ENCODE results near the gene THSD7A. TPM values are rescaled to one million over a fixed set of nuclear protein-coding genes. Genes with fewer than 3 reads are reported as not detected.
A peak's percentile ranks its signal among the peaks of the same experiment; 100 is the strongest.

The THSD7A gene
- polyA plus RNA-seq, 6 donors from 2014 or later, result not detected

- Mint-ChIP-seq H3K9me3 (no peaks in the 10 kb centered on the region), H3K4me3 (no peak overlapping the region), H3K27me3 (no peaks in the 10 kb centered on the region), H3K27ac (no peak overlapping the region), H3K4me1 (no peaks in the 10 kb centered on the region), H3K36me3 (no peaks in the 10 kb centered on the region)
- ATAC-seq (ENCODE audit: low read depth in 2 of 2), result no peak
- no peak for DNase-seq
Observed at GRCh38 chr7:11701829-11702560, 130.0 kb downstream of the THSD7A start.

DNA sequence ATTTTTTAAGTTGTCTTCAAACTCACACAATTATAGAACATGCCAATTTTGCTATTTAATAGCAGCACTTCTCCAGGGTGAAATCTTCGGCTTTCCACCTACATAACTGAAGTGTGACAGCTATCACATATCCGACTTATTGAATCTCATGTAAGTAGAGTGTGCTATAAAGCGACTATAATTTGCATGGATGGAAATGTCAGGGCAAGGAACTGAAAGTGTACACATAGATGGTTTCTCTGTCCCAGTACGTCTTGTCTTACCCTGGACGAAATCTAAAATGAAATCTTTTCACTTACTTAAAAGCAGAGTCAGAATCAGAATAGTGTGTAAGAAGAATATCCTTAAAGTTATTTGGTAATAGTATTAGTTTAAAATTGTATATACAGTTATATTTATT, 132.3 kb downstream of the THSD7A start:
- no peaks in the 10 kb centered on the region for H3K4me1 Mint-ChIP-seq
- no peak overlapping the region for H3K4me3 Mint-ChIP-seq
- H3K36me3 Mint-ChIP-seq, result no peaks in the 10 kb centered on the region
- H3K27me3 Mint-ChIP-seq, result no peaks in the 10 kb centered on the region
- H3K27ac Mint-ChIP-seq, result no peak overlapping the region
- H3K9me3 Mint-ChIP-seq, result no peaks in the 10 kb centered on the region
- ATAC-seq (ENCODE audit: low read depth in 2 of 2) (peak in 1 of 2 donors; percentile 49), DNase-seq (no peak)

DNA sequence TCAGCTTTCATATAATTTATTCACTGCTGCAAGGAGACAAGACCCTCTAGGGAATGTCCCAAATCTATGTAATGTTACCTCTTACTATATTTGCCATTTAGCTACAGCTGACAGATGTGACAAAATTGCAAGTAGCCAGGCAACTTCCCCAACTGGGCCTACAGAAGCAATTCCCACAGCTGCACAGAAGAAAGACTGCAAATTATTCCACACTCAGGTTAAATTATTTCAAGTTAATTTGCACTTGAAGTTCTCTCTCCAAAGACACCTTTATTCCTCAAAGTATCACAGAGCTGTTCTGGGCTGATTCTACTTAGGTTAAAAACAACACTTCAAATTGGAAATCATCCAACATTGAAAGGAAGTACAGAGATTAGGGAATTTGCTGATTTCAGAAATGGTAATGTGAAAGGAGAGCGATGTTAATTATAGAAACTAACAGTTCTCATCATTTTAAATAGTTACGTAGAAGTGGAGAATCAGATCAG, 133.6 kb downstream of the THSD7A start:
- no peaks in the 10 kb centered on the region for H3K9me3 Mint-ChIP-seq
- no peaks in the 10 kb centered on the region for H3K4me1 Mint-ChIP-seq
- ATAC-seq (ENCODE audit: low read depth in 2 of 2) (no peak), DNase-seq (no peak)
- no peak overlapping the region for H3K4me3 Mint-ChIP-seq
- H3K27ac Mint-ChIP-seq, result no peak overlapping the region
- H3K36me3 Mint-ChIP-seq, result no peaks in the 10 kb centered on the region
- H3K27me3 Mint-ChIP-seq, result no peaks in the 10 kb centered on the region

DNA sequence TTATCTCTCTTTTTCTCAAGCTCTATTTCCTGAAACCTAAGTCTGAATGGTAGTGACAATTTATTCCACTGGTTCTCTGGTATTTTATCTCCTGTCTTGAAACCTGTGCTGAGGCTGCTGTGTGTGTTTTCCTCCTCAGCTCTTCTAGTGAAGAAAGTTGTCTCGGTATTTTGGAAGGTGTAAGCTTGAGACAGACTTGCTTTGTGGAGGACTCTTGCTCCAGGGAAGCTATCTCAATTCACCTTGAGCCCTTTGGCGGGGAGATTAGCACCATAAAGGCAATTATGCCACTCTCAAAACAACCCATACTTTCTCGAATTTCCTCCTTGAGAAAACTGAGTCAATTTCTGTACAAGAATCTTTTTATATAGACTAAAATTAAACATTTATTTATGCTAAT, 141.6 kb downstream of the THSD7A start:
- DNase-seq (no peak), ATAC-seq (ENCODE audit: low read depth in 2 of 2) (no peak)
- H3K27ac Mint-ChIP-seq, result no peak overlapping the region
- no peaks in the 10 kb centered on the region for H3K9me3 Mint-ChIP-seq
- peaks cover 3 to 6% (median 5%) of the 10 kb centered on the region in 3 donors for H3K4me1 Mint-ChIP-seq
- no peaks in the 10 kb centered on the region for H3K27me3 Mint-ChIP-seq
- no peak overlapping the region for H3K4me3 Mint-ChIP-seq
- H3K36me3 Mint-ChIP-seq, result no peaks in the 10 kb centered on the region

DNA sequence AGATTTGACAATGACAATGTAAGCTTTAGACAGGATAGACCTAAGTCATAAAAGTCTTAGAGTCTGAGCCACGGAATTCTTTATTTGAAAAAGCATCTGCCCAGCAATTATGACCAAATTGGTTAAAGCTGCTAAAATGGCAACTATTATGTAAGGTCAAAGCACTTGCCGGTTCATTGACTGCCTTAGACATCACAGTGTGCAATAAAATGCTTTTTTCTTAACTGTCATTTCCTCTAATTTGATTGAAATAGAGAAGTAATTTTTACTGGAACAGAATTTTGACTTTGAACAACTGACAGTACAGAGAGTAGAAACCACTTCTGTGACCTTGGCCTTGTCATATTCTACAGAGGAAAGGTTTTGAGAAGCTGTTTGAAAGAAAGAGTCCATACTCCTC, 142.9 kb downstream of the THSD7A start:
- H3K27me3 Mint-ChIP-seq, result no peaks in the 10 kb centered on the region
- peaks cover 0 to 3% of the 10 kb centered on the region in 2 donors for H3K36me3 Mint-ChIP-seq
- peaks cover 3 to 6% (median 5%) of the 10 kb centered on the region in 3 donors for H3K4me1 Mint-ChIP-seq
- H3K9me3 Mint-ChIP-seq, result peaks cover under 1 to 5% (median 5%) of the 10 kb centered on the region in 7 donors
- H3K27ac Mint-ChIP-seq, result peak overlapping the region in 2 of 6 donors; percentile 35 to 47
- no peak overlapping the region for H3K4me3 Mint-ChIP-seq
- peak; percentile 79 to 86 for ATAC-seq (ENCODE audit: low read depth in 2 of 2)
- peak; percentile 7 for DNase-seq

DNA sequence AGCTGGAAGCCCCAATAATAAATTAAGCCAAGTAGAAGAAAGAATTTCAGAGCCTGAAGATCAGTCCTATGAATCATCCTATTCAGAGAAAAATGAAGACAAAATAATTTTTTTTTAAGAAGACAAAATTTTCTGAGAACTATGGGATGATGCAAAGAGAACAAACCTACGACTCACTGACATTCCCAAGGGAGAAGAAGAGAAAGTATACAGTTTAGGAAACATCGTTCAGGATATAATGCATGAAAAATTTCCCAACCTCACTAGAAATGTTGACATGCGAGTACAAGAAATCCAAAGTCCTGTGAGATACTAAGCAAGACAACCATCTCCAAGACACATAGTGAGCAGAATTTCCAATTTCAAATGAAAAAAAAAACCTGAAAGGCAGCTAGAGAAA, 150.5 kb downstream of the THSD7A start:
- H3K36me3 Mint-ChIP-seq, result peaks cover 0 to 20% of the 10 kb centered on the region in 2 donors
- no peaks in the 10 kb centered on the region for H3K27me3 Mint-ChIP-seq
- H3K9me3 Mint-ChIP-seq, result peaks cover 16 to 63% (median 25%) of the 10 kb centered on the region in 7 donors
- H3K4me3 Mint-ChIP-seq, result no peak overlapping the region
- ATAC-seq (ENCODE audit: low read depth in 2 of 2) (no peak), DNase-seq (no peak)
- H3K4me1 Mint-ChIP-seq, result no peaks in the 10 kb centered on the region
- H3K27ac Mint-ChIP-seq, result no peak overlapping the region

DNA sequence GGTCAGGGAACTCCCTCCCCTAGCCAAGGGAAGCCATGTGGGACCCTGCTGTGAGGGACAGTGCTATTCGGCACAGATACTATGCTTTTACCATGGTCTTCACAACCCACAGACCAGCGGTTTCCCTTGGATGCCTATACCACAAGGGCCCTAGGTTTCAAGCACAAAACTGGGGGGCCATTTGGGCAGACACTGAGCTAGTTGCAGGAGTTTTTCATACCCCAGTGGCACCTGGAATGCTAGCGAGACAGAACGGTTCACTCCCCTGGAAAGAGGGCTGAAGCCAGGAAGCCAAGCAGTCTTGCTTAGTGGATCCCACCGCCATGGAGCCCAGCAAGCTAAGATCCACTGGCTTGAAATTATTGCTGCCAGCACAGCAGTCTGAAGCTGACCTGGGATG, 156.8 kb downstream of the THSD7A start:
- Mint-ChIP-seq H3K4me1 (no peaks in the 10 kb centered on the region), H3K36me3 (peaks cover 0 to 8% of the 10 kb centered on the region in 2 donors), H3K27ac (no peak overlapping the region), H3K27me3 (no peaks in the 10 kb centered on the region), H3K4me3 (no peak overlapping the region), H3K9me3 (peaks cover 9 to 45% (median 14%) of the 10 kb centered on the region in 7 donors)
- ATAC-seq (ENCODE audit: low read depth in 2 of 2) (no peak), DNase-seq (no peak)

- Mint-ChIP-seq H3K27me3 (no peaks in the 10 kb centered on the region), H3K9me3 (no peaks in the 10 kb centered on the region), H3K4me1 (no peaks in the 10 kb centered on the region), H3K36me3 (no peaks in the 10 kb centered on the region), H3K4me3 (no peak overlapping the region), H3K27ac (no peak overlapping the region)
- no peak for ATAC-seq (ENCODE audit: low read depth in 2 of 2)
- no peak for DNase-seq
Observed at GRCh38 chr7:11668727-11669126, 163.3 kb downstream of the THSD7A start.

DNA sequence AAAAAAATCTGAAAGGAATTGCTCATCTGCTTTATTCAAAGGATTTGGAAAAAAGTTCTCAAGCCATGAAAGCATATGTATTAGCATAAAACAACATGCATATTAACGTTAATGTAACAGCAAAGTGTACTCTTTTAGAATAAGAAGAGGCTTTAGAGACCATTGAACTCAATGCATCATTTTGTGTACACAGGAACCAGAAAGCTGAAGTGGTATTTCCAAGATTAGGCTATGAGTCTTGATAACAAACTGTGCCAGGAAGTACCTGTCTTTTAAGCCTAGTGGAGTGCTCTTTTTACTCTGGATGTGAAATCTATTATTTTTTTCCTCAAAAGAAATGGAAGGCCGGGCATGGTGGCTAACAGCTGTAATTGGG, 164.2 kb downstream of the THSD7A start:
- no peaks in the 10 kb centered on the region for H3K36me3 Mint-ChIP-seq
- no peaks in the 10 kb centered on the region for H3K9me3 Mint-ChIP-seq
- DNase-seq, result no peak
- H3K27ac Mint-ChIP-seq, result peak overlapping the region in 1 of 6 donors; percentile 39
- no peaks in the 10 kb centered on the region for H3K4me1 Mint-ChIP-seq
- H3K4me3 Mint-ChIP-seq, result no peak overlapping the region
- no peak for ATAC-seq (ENCODE audit: low read depth in 2 of 2)
- no peaks in the 10 kb centered on the region for H3K27me3 Mint-ChIP-seq

DNA sequence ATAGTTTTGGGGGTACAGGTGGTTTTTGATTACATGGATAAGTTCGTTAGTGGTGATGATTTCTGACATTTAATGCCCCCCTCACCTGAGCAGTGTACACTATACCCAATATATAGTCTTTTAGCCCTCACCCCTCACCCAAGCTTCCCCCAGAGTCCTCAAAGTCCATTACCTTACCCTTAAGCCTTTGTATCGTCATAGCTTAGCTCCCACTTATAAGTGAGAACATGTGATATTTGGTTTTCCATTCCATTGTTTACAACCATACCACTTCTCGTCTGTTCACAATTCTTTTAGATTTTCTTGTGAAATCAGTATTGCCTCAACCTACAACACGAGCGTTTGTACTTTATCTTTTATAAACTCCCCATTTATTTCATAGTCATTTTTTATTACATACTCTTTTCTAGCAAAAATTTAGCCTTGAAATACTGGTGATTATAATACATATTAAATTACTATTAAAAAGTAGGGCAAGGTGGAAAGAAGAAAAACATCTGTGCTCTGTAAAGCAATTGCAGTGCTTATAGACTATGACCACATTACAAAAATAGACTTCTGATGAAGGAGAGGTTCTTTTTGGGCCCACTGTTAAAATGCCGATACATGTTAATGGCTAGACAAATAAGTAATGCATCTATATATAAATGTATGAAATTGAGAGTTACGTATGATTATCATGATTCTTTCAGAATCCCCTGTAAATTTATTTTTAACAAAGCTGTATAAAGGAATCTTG, 164.8 kb downstream of the THSD7A start:
- H3K4me1 Mint-ChIP-seq, result no peaks in the 10 kb centered on the region
- H3K27me3 Mint-ChIP-seq, result no peaks in the 10 kb centered on the region

GRCh38 chr7:11665357-11665756, 166.6 kb downstream of the THSD7A start:
- Mint-ChIP-seq H3K9me3 (no peaks in the 10 kb centered on the region), H3K4me3 (no peak overlapping the region), H3K4me1 (no peaks in the 10 kb centered on the region), H3K36me3 (no peaks in the 10 kb centered on the region), H3K27me3 (no peaks in the 10 kb centered on the region), H3K27ac (no peak overlapping the region)
- ATAC-seq (ENCODE audit: low read depth in 2 of 2) (no peak), DNase-seq (no peak)

More for the DNA sequence above, 164.8 kb downstream of the THSD7A start:
- no peak for ATAC-seq (ENCODE audit: low read depth in 2 of 2)
- Mint-ChIP-seq H3K9me3 (no peaks in the 10 kb centered on the region), H3K27ac (no peak overlapping the region), H3K4me3 (no peak overlapping the region), H3K36me3 (no peaks in the 10 kb centered on the region)
- no peak for DNase-seq

- no peaks in the 10 kb centered on the region for H3K36me3 Mint-ChIP-seq
- H3K4me3 Mint-ChIP-seq, result no peak overlapping the region
- no peaks in the 10 kb centered on the region for H3K27me3 Mint-ChIP-seq
- H3K27ac Mint-ChIP-seq, result no peak overlapping the region
- H3K9me3 Mint-ChIP-seq, result no peaks in the 10 kb centered on the region
- DNase-seq (no peak), ATAC-seq (ENCODE audit: low read depth in 2 of 2) (no peak)
- no peaks in the 10 kb centered on the region for H3K4me1 Mint-ChIP-seq
Observed at GRCh38 chr7:11655642-11656041, 176.4 kb downstream of the THSD7A start.

DNA sequence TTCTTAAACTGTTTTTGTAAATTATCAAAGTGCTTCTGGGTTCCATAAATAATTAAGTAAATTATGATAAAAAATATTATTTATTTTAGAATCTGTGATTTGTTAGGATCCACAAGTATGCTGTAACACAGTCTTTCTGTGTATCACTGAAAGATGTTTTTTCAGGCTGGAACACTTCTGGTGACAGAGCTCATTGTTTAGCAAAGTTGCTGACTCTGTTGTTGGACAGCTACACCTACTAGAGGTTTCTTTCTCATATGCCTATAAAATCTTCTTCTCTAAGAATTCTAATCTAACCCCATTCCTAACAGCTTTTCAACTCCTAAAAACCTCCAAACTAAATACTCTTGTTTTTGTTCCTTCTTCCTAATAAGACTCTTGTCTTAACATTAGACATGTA, 176.8 kb downstream of the THSD7A start:
- no peak overlapping the region for H3K4me3 Mint-ChIP-seq
- no peaks in the 10 kb centered on the region for H3K27me3 Mint-ChIP-seq
- no peaks in the 10 kb centered on the region for H3K9me3 Mint-ChIP-seq
- H3K27ac Mint-ChIP-seq, result no peak overlapping the region
- no peaks in the 10 kb centered on the region for H3K36me3 Mint-ChIP-seq
- H3K4me1 Mint-ChIP-seq, result no peaks in the 10 kb centered on the region
- DNase-seq (no peak), ATAC-seq (ENCODE audit: low read depth in 2 of 2) (no peak)

GRCh38 chr7:11650500-11650899, 181.5 kb downstream of the THSD7A start:
- no peaks in the 10 kb centered on the region for H3K4me1 Mint-ChIP-seq

More at GRCh38 chr7:11650500-11650899, 181.5 kb downstream of the THSD7A start:
- no peak overlapping the region for H3K4me3 Mint-ChIP-seq
- H3K36me3 Mint-ChIP-seq, result no peaks in the 10 kb centered on the region
- H3K27ac Mint-ChIP-seq, result no peak overlapping the region
- peaks cover 0 to 3% (median 0%) of the 10 kb centered on the region in 7 donors for H3K9me3 Mint-ChIP-seq
- no peaks in the 10 kb centered on the region for H3K27me3 Mint-ChIP-seq
- ATAC-seq (ENCODE audit: low read depth in 2 of 2) (no peak), DNase-seq (no peak)
